Stimulated activated naive B cell treated with anti-CD40 and anti-IgM and Interleukin-4, amounts not matched to agents 10 μg/mL and 1 μg/mL and 100 μg/mL, for 72 hours (primary cell): ENCODE results near the gene CD79A.

Experiments
- ATAC-seq, 2 donors: fragments of 150-1000 bp; cut with Tn5 transposase; replicated peaks; 2 replicates each; pipeline ENCODE4 v1.10.0; 2021; ENCODE audit warnings: moderate library complexity in 1 of 2
- DNase-seq: peaks from one replicate; pipeline ENCODE4 v3.0.0; 2021
- H3K27ac Mint-ChIP-seq: one replicate; pipeline ENCODE4 v1.8.0; 2022; ENCODE audit warnings: mild to moderate bottlenecking, mixed read lengths
- H3K27me3 Mint-ChIP-seq, 2 donors: one replicate each; pipeline ENCODE4 v1.8.0; 2022; ENCODE audit warnings: mixed read lengths in 2 of 2
- H3K36me3 Mint-ChIP-seq, 2 donors: one replicate each; pipeline ENCODE4 v1.8.0; 2022; ENCODE audit warnings: mixed read lengths in 2 of 2, mild to moderate bottlenecking in 1 of 2
- H3K4me1 Mint-ChIP-seq, 2 donors: one replicate each; pipeline ENCODE4 v1.8.0; 2022; ENCODE audit warnings: mixed read lengths in 2 of 2, mild to moderate bottlenecking in 1 of 2
- H3K4me3 Mint-ChIP-seq, 2 donors: one replicate each; pipeline ENCODE4 v1.8.0; 2022; ENCODE audit warnings: mild to moderate bottlenecking in 2 of 2, mixed read lengths in 2 of 2, moderate library complexity in 1 of 2
- H3K9me3 Mint-ChIP-seq, 2 donors: one replicate each; pipeline ENCODE4 v1.8.0; 2022; ENCODE audit warnings: mixed read lengths in 2 of 2, mild to moderate bottlenecking in 1 of 2

CD79A gene

DNA sequence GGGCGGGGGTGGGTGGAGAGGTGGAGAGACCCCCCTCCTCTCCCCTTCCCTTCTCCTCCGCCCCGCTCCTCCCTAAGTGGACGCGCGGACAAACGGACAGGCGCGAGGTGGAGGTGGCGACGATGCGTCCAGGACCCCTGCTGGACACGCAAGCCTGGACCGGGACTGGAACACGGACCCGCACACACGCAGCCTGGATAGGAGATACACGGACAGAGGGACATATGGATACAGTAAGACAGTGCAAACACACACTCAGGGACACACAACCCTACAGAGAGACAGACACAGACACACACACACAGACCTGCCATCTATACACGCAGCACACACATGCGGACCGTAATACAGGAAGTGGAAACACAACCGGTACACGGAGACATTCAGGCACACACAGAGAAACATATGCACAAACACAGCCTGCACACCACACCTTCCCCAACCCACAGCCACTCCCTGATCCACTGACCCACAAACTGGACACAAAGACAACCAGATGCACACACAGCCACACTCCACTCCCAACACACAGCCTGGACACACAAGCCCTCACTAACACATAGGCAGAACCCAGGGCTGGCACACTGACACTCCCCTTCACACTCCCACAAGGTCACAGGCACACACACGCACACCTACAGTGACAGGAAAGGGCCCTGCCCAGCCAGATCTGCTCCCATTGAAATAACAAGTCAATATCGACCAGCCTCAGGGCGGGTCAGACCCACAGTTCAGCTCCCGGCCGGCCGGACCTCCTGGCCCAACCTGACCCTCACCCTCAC lies 51.9 kb downstream of the CD79A start:
- ATAC-seq (peak; percentile 72 to 75), DNase-seq (no peak)
- Mint-ChIP-seq H3K27ac (peak overlapping the region; percentile 72), H3K36me3 (no peaks in the 10 kb centered on the region), H3K4me3 (peak overlapping the region in 1 of 2 donors; percentile 87), H3K9me3 (no peaks in the 10 kb centered on the region), H3K4me1 (peaks cover 33 to 48% of the 10 kb centered on the region in 2 donors), H3K27me3 (no peaks in the 10 kb centered on the region)

DNA sequence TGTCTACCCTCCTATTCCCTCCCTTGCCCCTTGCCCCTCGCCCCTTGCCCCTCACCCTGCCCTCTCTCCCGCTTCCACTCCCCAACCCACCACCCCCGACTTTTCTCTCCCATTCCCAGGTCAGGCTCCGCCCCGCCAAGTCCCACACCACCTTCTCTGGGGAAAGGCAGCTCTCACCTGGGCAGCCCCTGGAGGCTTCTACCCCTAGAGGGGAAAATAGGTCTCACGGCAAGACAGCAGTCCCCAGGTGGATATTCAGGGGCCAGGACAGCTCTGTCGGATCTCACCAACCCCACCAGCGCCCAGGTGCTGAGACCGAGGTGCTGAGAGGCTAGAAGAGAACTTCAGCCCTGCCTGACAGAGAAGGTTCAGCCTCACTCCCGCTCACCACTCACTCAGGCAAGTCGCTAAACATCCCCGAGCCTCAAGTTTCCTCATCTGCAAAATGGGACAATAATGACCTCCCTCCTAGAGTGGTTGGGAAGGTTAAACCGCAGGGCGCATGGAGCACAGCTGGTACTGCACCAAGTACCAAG lies 52.5 kb downstream of the CD79A start:
- Mint-ChIP-seq H3K4me3 (peak overlapping the region in 1 of 2 donors; percentile 87), H3K27me3 (no peaks in the 10 kb centered on the region), H3K36me3 (no peaks in the 10 kb centered on the region), H3K27ac (no peak overlapping the region), H3K9me3 (no peaks in the 10 kb centered on the region), H3K4me1 (peaks cover 38 to 54% of the 10 kb centered on the region in 2 donors)
- ATAC-seq = no peak
- no peak for DNase-seq

DNA sequence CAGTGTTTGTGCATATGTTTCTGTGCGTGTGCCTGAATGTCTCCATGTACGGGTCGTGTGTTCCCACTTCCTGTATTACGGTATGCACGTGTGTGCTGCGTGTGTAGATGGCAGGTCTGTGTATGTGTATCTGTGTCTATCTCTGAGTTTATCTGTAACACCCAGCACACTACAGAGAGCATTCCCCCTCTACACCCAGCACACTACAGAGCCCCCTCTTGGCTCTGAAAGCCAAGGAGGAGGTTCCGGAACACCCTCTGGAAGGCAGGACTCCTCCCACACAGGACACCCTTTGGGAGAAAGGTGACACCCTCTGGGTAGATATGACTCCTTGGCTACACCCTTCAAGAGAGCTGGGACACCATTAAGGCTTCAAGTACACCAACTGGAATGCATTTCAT lies 53.2 kb downstream of the CD79A start:
- DNase-seq (no peak), ATAC-seq (peak in 1 of 2 donors; percentile 12)
- Mint-ChIP-seq H3K4me3 (peak overlapping the region in 1 of 2 donors; percentile 26), H3K27ac (no peak overlapping the region), H3K36me3 (no peaks in the 10 kb centered on the region), H3K9me3 (no peaks in the 10 kb centered on the region), H3K4me1 (peaks cover 45 to 61% of the 10 kb centered on the region in 2 donors), H3K27me3 (peaks cover 2 to 6% of the 10 kb centered on the region in 2 donors)
